ENCODE results near the gene SLX4IP.

- no peak for TF ChIP-seq POLR2A (IDR thresholded peaks at IDR 0.05)
- TF ChIP-seq, protein P1, sequence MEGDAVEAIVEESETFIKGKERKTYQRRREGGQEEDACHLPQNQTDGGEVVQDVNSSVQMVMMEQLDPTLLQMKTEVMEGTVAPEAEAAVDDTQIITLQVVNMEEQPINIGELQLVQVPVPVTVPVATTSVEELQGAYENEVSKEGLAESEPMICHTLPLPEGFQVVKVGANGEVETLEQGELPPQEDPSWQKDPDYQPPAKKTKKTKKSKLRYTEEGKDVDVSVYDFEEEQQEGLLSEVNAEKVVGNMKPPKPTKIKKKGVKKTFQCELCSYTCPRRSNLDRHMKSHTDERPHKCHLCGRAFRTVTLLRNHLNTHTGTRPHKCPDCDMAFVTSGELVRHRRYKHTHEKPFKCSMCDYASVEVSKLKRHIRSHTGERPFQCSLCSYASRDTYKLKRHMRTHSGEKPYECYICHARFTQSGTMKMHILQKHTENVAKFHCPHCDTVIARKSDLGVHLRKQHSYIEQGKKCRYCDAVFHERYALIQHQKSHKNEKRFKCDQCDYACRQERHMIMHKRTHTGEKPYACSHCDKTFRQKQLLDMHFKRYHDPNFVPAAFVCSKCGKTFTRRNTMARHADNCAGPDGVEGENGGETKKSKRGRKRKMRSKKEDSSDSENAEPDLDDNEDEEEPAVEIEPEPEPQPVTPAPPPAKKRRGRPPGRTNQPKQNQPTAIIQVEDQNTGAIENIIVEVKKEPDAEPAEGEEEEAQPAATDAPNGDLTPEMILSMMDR (IDR thresholded peaks at IDR 0.05), result no peak
Measured at GRCh38 chr20:10646006-10646405, 210.9 kb downstream of the SLX4IP start.

Data from adrenal gland (tissue), 5 donors.